Mesendoderm (in vitro differentiated cells): ENCODE data around the gene PCGF6.
"Not testable (repeated sequence)": the region's sequence is repeated elsewhere in the genome, so short reads cannot be mapped to it uniquely, and the experiment has no call there.

Source experiments
- DNase-seq: peaks from one replicate; pipeline ENCODE4 v3.0.0; 2013
- H2AK5ac ChIP-seq: 2 replicates; pipeline ENCODE4 v1.6.1; 2013; ENCODE audit warnings: low read length, inconsistent platforms
- H2BK120ac ChIP-seq: 2 replicates; pipeline ENCODE4 v1.6.1; 2013; ENCODE audit warnings: low read depth, mild to moderate bottlenecking, low read length, moderate library complexity, mixed read lengths
- H2BK15ac ChIP-seq: replicated peaks from 2 replicates; pipeline ENCODE4 v1.6.1; 2013; ENCODE audit warnings: low read depth, mild to moderate bottlenecking, moderate library complexity
- H2BK5ac ChIP-seq: 2 replicates; pipeline ENCODE4 v1.6.1; 2013; ENCODE audit warnings: low read length, inconsistent platforms
- H3K18ac ChIP-seq: 2 replicates; pipeline ENCODE4 v1.6.1; 2013; ENCODE audit warnings: mild to moderate bottlenecking, low read length, mixed read lengths
- H3K23ac ChIP-seq: one replicate; pipeline ENCODE4 v1.6.1; 2013; ENCODE audit warnings: low read length
- H3K27ac ChIP-seq: 2 replicates; pipeline ENCODE4 v1.5.1; 2013; ENCODE audit warnings: low read depth, mild to moderate bottlenecking, inconsistent platforms, low read length, moderate library complexity
- H3K27me3 ChIP-seq: 2 replicates; pipeline ENCODE4 v1.6.1; 2013; ENCODE audit warnings: low read length, control low read depth, mild to moderate bottlenecking, inconsistent platforms; ENCODE audit not compliant: insufficient read depth, poor library complexity
- H3K36me3 ChIP-seq: 2 replicates; pipeline ENCODE4 v1.6.1; 2013; ENCODE audit warnings: low read length, inconsistent platforms; ENCODE audit not compliant: control insufficient read depth, insufficient read depth
- H3K4ac ChIP-seq: one replicate; pipeline ENCODE4 v1.6.1; 2013; ENCODE audit warnings: low read depth, mild to moderate bottlenecking, low read length, moderate library complexity
- H3K4me1 ChIP-seq: 2 replicates; pipeline ENCODE4 v1.6.1; 2013; ENCODE audit warnings: low read depth, low read length, inconsistent platforms; ENCODE audit not compliant: control insufficient read depth
- H3K4me2 ChIP-seq: 2 replicates; pipeline ENCODE4 v1.6.1; 2013; ENCODE audit warnings: low read length
- H3K4me3 ChIP-seq: 2 replicates; pipeline ENCODE4 v1.5.1; 2013; ENCODE audit warnings: mild to moderate bottlenecking, low read length
- H3K56ac ChIP-seq: one replicate; pipeline ENCODE4 v1.6.1; 2013; ENCODE audit warnings: low read length
- H3K79me1 ChIP-seq: 2 replicates; pipeline ENCODE4 v1.6.1; 2013; ENCODE audit warnings: low read length, inconsistent platforms
- H3K79me2 ChIP-seq: 2 replicates; pipeline ENCODE4 v1.6.1; 2013; ENCODE audit warnings: mild to moderate bottlenecking, low read length; ENCODE audit not compliant: control insufficient read depth, insufficient read depth
- H3K9ac ChIP-seq: 2 replicates; pipeline ENCODE4 v1.6.1; 2013; ENCODE audit warnings: low read length, inconsistent platforms
- H4K5ac ChIP-seq: one replicate; pipeline ENCODE4 v1.6.1; 2013; ENCODE audit warnings: low read length
- H4K8ac ChIP-seq: one replicate; pipeline ENCODE4 v1.6.1; 2013; ENCODE audit warnings: low read depth, mild to moderate bottlenecking, control low read depth, low read length, moderate library complexity
- WGBS: extraction: QIAGEN DNeasy Blood & Tissue Kit; methylation state at CpG from one replicate; pipeline ENCODE4 v1.1.7; 2013; ENCODE audit warnings: low lambda C conversion rate, missing lambda C conversion rate; ENCODE audit not compliant: insufficient coverage; ENCODE audit errors: extremely low coverage; 5-methylcytosine and 5-hydroxymethylcytosine counted together

The PCGF6 gene

DNA sequence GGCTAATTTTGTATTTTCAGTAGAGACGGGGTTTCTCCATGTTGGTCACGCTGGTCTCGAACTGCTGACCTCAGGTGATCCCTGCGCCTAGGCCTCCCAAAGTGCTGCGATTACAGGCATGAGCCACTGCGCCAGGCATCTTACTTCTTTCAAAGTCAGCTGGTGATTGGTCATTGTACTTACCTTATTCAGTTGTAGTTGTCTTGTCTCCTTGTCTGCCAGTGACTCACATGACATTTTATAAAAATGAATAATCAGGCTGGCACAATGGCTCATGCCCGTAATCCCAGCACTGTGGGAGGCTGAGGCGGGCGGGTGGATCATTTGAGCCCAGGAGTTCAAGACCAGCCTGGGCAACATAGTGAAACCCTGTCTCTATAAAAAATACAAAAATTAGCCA lies 9.9 kb upstream of the PCGF6 start:
- H3K18ac ChIP-seq, H2BK5ac ChIP-seq, H4K8ac ChIP-seq, H2BK120ac ChIP-seq, H3K4me1 ChIP-seq, H2BK15ac ChIP-seq, H3K9ac ChIP-seq, H3K4ac ChIP-seq, H3K4me3 ChIP-seq, H4K5ac ChIP-seq, H3K23ac ChIP-seq, H3K27ac ChIP-seq, H3K36me3 ChIP-seq, DNase-seq, H3K79me1 ChIP-seq, H3K27me3 ChIP-seq, H2AK5ac ChIP-seq, H3K79me2 ChIP-seq, H3K4me2 ChIP-seq, H3K56ac ChIP-seq: not testable (repeated sequence)
- no CpG with 5 or more reads among the region's 9 CpGs for WGBS

DNA sequence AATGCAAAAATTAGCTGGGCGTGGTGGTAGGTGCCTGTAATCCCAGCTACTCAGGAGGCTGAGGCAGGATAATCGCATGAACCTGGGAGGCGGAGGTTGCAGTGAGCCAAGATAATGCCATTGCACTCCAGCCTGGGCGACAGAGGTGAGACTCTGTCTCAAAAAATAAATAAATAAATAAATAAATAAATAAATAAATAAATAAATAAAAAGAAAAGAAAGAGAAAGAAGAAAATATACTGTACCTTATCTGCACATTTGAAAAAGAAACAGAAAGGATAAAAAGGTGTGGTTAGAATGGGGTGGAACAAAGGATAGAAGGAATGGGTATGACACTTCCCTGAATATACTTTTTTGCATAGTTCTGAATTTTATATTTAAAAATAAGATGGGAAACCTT lies 8.6 kb upstream of the PCGF6 start:
- not testable (repeated sequence) for H4K8ac ChIP-seq, H3K36me3 ChIP-seq, H3K79me2 ChIP-seq, H2AK5ac ChIP-seq, H3K27me3 ChIP-seq, H3K4me3 ChIP-seq, H3K56ac ChIP-seq, DNase-seq, H2BK15ac ChIP-seq, H3K4me1 ChIP-seq, H3K4me2 ChIP-seq, H3K27ac ChIP-seq, H2BK5ac ChIP-seq, H3K79me1 ChIP-seq, H2BK120ac ChIP-seq, H3K4ac ChIP-seq, H3K18ac ChIP-seq, H3K23ac ChIP-seq, H4K5ac ChIP-seq, H3K9ac ChIP-seq
- WGBS = no CpG with 5 or more reads among the region's 4 CpGs

DNA sequence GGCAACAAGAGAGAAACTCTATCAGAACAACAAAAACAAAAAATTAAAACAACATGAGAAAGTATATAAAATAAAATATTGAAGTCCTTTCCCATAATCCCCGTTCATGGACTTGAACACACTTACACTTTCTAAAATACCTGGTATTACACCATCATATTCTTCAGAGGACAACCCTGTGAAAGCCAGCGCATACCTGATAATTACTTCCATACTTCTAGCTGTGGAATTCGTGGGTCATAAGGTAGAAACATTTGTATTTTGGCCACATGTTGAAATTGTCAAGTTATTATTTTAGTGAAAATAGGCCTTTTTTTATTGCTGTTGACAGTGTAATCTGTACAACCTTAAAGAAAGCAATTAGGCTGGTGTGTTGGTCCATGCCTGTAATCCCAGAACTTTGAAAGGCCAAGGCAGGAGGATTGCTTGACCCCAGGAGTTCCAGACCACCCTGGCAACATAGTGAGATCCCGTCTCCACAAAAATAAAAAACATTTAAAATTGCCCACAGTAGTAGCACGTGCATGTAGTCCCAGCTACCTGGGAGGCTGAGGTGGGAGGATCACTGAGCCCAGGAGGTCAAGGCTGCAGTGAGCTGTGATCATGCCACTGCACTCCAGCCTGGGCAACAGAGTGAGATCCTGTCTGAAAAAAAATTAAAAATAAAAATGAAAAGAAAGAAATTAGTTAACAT lies 5.1 kb upstream of the PCGF6 start:
- H3K9ac ChIP-seq = no peak overlapping the region
- no peak overlapping the region for H2BK5ac ChIP-seq

DNA sequence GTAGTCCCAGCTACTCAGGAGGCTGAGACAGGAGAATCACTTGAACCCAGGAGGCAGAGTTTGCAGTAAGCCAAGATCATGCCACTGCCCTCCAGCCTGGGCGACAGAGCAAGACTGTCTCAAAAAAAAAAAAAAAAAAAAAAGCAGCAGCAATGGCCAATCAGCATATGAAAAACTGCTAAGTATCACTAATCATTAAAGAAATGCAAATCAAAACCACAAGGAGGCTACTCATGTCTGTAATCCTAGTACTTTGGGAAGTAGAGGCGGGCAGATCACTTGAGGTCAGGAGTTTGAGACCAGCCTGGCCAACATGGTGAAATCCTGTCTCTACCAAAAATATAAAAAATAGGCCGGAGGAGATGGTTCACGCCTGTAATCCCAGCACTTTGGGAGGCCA lies 3.6 kb upstream of the PCGF6 start:
- not testable (repeated sequence) for H3K4ac ChIP-seq, DNase-seq

More for the DNA sequence above, 5.1 kb upstream of the PCGF6 start:
- Histone ChIP-seq H4K5ac (no peak overlapping the region), H3K79me2 (no peaks in the 10 kb centered on the region), H3K4ac (no peak overlapping the region), H3K4me3 (no peak overlapping the region), H3K23ac (no peak overlapping the region), H3K56ac (no peak overlapping the region), H2BK120ac (no peak overlapping the region), H3K4me2 (no peak overlapping the region), H3K4me1 (no peaks in the 10 kb centered on the region), H3K27ac (no peak overlapping the region), H4K8ac (no peak overlapping the region), H3K79me1 (no peaks in the 10 kb centered on the region), H3K27me3 (no peaks in the 10 kb centered on the region), H3K36me3 (no peaks in the 10 kb centered on the region), H2BK15ac (no peak overlapping the region), H3K18ac (no peak overlapping the region), H2AK5ac (no peak overlapping the region)
- no peak for DNase-seq
- no CpG with 5 or more reads among the region's 5 CpGs for WGBS

DNA sequence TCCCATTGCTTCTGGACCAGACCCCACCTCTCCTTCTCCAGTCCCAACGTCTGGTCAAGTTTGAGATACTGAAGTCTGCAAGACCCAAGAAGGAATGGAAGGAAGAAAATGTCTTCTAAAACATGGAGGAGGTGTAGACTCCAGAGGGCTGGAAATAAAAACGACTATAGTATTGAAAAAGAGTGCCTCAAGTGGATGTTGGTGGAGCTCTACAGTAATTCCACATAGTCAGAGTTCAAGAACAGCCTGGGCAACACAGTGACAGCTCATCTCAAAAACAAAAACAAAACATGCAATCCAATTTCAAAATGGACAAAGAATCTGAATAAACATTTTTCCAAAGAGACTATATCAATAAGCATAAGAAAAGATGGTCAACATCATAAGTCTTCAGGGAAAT lies 2.3 kb upstream of the PCGF6 start:
- no CpG with 5 or more reads among the region's 2 CpGs for WGBS
- H3K56ac ChIP-seq = no peak overlapping the region
- no peak overlapping the region for H2AK5ac ChIP-seq
- no peaks in the 10 kb centered on the region for H3K36me3 ChIP-seq
- H2BK120ac ChIP-seq = no peak overlapping the region
- no peak overlapping the region for H3K4ac ChIP-seq
- H3K27ac ChIP-seq = no peak overlapping the region
- H4K5ac ChIP-seq = no peak overlapping the region
- H4K8ac ChIP-seq = no peak overlapping the region
- no peak overlapping the region for H3K4me3 ChIP-seq
- no peak overlapping the region for H3K23ac ChIP-seq
- no peaks in the 10 kb centered on the region for H3K27me3 ChIP-seq
- H2BK15ac ChIP-seq = no peak overlapping the region
- H3K4me2 ChIP-seq = no peak overlapping the region
- no peaks in the 10 kb centered on the region for H3K4me1 ChIP-seq
- no peaks in the 10 kb centered on the region for H3K79me1 ChIP-seq
- DNase-seq = peak; percentile 18
- no peak overlapping the region for H3K18ac ChIP-seq
- H3K9ac ChIP-seq = no peak overlapping the region
- no peaks in the 10 kb centered on the region for H3K79me2 ChIP-seq
- H2BK5ac ChIP-seq = no peak overlapping the region

More for the DNA sequence above, 3.6 kb upstream of the PCGF6 start:
- H2BK15ac ChIP-seq, H3K27ac ChIP-seq, H4K8ac ChIP-seq, H2BK120ac ChIP-seq, H3K36me3 ChIP-seq, H3K79me2 ChIP-seq, H3K9ac ChIP-seq, H3K56ac ChIP-seq, H3K18ac ChIP-seq, H2AK5ac ChIP-seq, H3K4me2 ChIP-seq, H3K23ac ChIP-seq, H3K27me3 ChIP-seq, H3K4me3 ChIP-seq, H2BK5ac ChIP-seq, H3K79me1 ChIP-seq, H4K5ac ChIP-seq, H3K4me1 ChIP-seq: not testable (repeated sequence)
- WGBS = no CpG with 5 or more reads among the region's 4 CpGs

DNA sequence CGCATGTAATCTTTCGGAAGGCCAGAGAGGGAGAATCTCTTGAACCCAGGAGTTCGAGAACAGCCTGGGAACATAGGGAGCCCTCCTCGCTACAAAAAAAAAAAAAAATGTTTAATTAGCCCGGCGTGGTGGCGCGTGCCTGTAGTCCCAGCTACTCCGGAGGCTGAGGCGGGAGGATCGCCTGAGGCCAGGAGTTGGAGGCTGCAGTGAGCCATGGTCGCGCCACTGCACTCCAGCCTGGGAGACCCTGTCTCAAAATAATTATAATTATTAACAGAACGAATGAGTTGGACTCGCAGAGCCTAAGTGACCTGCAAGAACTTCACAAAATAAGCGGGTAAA lies 794 bp downstream of the PCGF6 start:
- no peak for DNase-seq
- no peak overlapping the region for H2BK120ac ChIP-seq
- H3K4me1 ChIP-seq = no peaks in the 10 kb centered on the region
- no peaks in the 10 kb centered on the region for H3K27me3 ChIP-seq
- no CpG with 5 or more reads among the region's 16 CpGs for WGBS
- no peak overlapping the region for H3K4ac ChIP-seq
- H4K8ac ChIP-seq = no peak overlapping the region
- H3K23ac ChIP-seq = no peak overlapping the region
- H2AK5ac ChIP-seq = no peak overlapping the region
- peaks cover 1% of the 10 kb centered on the region for H3K36me3 ChIP-seq
- no peaks in the 10 kb centered on the region for H3K79me2 ChIP-seq
- H3K4me2 ChIP-seq = peak overlapping the region; percentile 46
- H3K9ac ChIP-seq = peak overlapping the region; percentile 87
- peak overlapping the region; percentile 80 for H3K27ac ChIP-seq
- no peak overlapping the region for H2BK15ac ChIP-seq
- H2BK5ac ChIP-seq = no peak overlapping the region
- H3K79me1 ChIP-seq = no peaks in the 10 kb centered on the region
- peak overlapping the region; percentile 74 for H3K4me3 ChIP-seq
- H3K18ac ChIP-seq = peak overlapping the region; percentile 72
- peak overlapping the region; percentile 91 for H3K56ac ChIP-seq
- H4K5ac ChIP-seq = no peak overlapping the region
